ENCODE measurements around the gene ADAMTS19. TPM values are rescaled to one million over a fixed set of nuclear protein-coding genes. Genes with fewer than 3 reads are reported as not detected.

ADAMTS19 gene
- polyA plus RNA-seq, 1 donor (not counting 4 experiments of a cell fraction or from before 2014, with no cell fraction given) = 0.08 TPM

DNA sequence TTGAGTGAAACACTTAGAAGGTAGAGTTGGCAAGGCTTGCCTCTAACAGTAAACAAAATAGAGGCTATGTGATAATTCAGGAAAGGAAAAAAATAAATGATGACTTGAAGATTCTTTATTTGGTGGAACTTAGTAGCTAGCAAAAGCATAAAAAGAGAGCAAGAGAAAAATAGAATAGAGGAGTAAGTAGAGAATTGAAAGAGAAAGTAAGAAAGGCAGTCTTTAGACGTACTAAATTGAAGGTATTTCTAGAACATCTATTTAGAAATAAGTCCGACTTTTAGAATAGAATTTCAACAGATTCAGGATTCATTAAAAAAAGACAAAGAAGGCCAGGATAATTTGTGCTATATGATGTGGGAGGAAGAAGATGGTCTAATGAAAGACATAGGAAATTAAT is 159.7 kb downstream of the ADAMTS19 start:
- Histone ChIP-seq H3K4me3 (ENCODE audit: control insufficient read depth in 2 of 3, extremely low read depth in 1 of 3, insufficient read depth in 2 of 3, low read depth in 1 of 3, low read length in 3 of 3) (no peak overlapping the region), H3K4me1 (ENCODE audit: control insufficient read depth, extremely low read depth, insufficient read depth, low read length) (no peaks in the 10 kb centered on the region), H4K20me1 (ENCODE audit: control insufficient read depth, extremely low read depth, insufficient read depth, low read length) (no peaks in the 10 kb centered on the region), H3K79me2 (ENCODE audit: control insufficient read depth, insufficient read depth, low read length) (no peaks in the 10 kb centered on the region), H3K9me3 (ENCODE audit: control insufficient read depth, low read depth, low read length) (no peaks in the 10 kb centered on the region), H2AFZ (ENCODE audit: control insufficient read depth, low read length) (no peak overlapping the region), H3K36me3 (ENCODE audit: control insufficient read depth in 2 of 2, extremely low read depth in 1 of 2, insufficient read depth in 2 of 2, low read length in 2 of 2) (no peaks in the 10 kb centered on the region), H3K9ac (ENCODE audit: control insufficient read depth, extremely low read depth, insufficient read depth, low read length) (no peak overlapping the region), H3K4me2 (ENCODE audit: control insufficient read depth, extremely low read depth, insufficient read depth, low read depth, low read length) (no peak overlapping the region), H3K27me3 (ENCODE audit: control insufficient read depth, extremely low read depth, insufficient read depth, low read length) (no peaks in the 10 kb centered on the region), H3K9me1 (ENCODE audit: control insufficient read depth, extremely low read depth, insufficient read depth, low read length) (no peaks in the 10 kb centered on the region), H3K27ac (ENCODE audit: control insufficient read depth, insufficient read depth, low read length) (no peak overlapping the region)
- FAIRE-seq (no peak), DNase-seq (ENCODE audit: low read depth, low spot score) (no peak)
- TF ChIP-seq, protein P1, sequence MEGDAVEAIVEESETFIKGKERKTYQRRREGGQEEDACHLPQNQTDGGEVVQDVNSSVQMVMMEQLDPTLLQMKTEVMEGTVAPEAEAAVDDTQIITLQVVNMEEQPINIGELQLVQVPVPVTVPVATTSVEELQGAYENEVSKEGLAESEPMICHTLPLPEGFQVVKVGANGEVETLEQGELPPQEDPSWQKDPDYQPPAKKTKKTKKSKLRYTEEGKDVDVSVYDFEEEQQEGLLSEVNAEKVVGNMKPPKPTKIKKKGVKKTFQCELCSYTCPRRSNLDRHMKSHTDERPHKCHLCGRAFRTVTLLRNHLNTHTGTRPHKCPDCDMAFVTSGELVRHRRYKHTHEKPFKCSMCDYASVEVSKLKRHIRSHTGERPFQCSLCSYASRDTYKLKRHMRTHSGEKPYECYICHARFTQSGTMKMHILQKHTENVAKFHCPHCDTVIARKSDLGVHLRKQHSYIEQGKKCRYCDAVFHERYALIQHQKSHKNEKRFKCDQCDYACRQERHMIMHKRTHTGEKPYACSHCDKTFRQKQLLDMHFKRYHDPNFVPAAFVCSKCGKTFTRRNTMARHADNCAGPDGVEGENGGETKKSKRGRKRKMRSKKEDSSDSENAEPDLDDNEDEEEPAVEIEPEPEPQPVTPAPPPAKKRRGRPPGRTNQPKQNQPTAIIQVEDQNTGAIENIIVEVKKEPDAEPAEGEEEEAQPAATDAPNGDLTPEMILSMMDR (optimal IDR thresholded peaks at IDR 0.05 in 1 of 3, IDR thresholded peaks at IDR 0.05 in 1 of 3, conservative IDR thresholded peaks at IDR 0.05 in 1 of 3; ENCODE audit: extremely low read depth in 1 of 3, insufficient read depth in 2 of 3, low read length in 3 of 3) = no peak
- TF ChIP-seq EZH2 (IDR thresholded peaks at IDR 0.05; ENCODE audit: low read length) = no peak
- dilution Hi-C loops (cut with MboI; ENCODE audit: extremely low pct_ligation_motif_present, low sequenced_read_pairs) = no loop called here

- Histone ChIP-seq H3K9me1 (ENCODE audit: control insufficient read depth, extremely low read depth, insufficient read depth, low read length) (no peaks in the 10 kb centered on the region), H3K4me1 (ENCODE audit: control insufficient read depth, extremely low read depth, insufficient read depth, low read length) (no peaks in the 10 kb centered on the region), H3K9ac (ENCODE audit: control insufficient read depth, extremely low read depth, insufficient read depth, low read length) (no peak overlapping the region), H3K27ac (ENCODE audit: control insufficient read depth, insufficient read depth, low read length) (no peak overlapping the region), H3K79me2 (ENCODE audit: control insufficient read depth, insufficient read depth, low read length) (no peaks in the 10 kb centered on the region), H3K4me2 (ENCODE audit: control insufficient read depth, extremely low read depth, insufficient read depth, low read depth, low read length) (no peak overlapping the region), H3K27me3 (ENCODE audit: control insufficient read depth, extremely low read depth, insufficient read depth, low read length) (no peaks in the 10 kb centered on the region), H3K36me3 (ENCODE audit: control insufficient read depth in 2 of 2, extremely low read depth in 1 of 2, insufficient read depth in 2 of 2, low read length in 2 of 2) (no peaks in the 10 kb centered on the region), H3K9me3 (ENCODE audit: control insufficient read depth, low read depth, low read length) (no peaks in the 10 kb centered on the region), H3K4me3 (ENCODE audit: control insufficient read depth in 2 of 3, extremely low read depth in 1 of 3, insufficient read depth in 2 of 3, low read depth in 1 of 3, low read length in 3 of 3) (no peak overlapping the region), H4K20me1 (ENCODE audit: control insufficient read depth, extremely low read depth, insufficient read depth, low read length) (no peaks in the 10 kb centered on the region), H2AFZ (ENCODE audit: control insufficient read depth, low read length) (no peak overlapping the region)
- dilution Hi-C loops (cut with MboI; ENCODE audit: extremely low pct_ligation_motif_present, low sequenced_read_pairs) = no loop called here
- DNase-seq (ENCODE audit: low read depth, low spot score) = no peak
- no peak for FAIRE-seq
- TF ChIP-seq EZH2 (IDR thresholded peaks at IDR 0.05; ENCODE audit: low read length) = no peak
- TF ChIP-seq, protein P1 (optimal IDR thresholded peaks at IDR 0.05 in 1 of 3, IDR thresholded peaks at IDR 0.05 in 1 of 3, conservative IDR thresholded peaks at IDR 0.05 in 1 of 3; ENCODE audit: extremely low read depth in 1 of 3, insufficient read depth in 2 of 3, low read length in 3 of 3) = no peak
Observed at GRCh38 chr5:129622531-129622930, 162.4 kb downstream of the ADAMTS19 start.

All from keratinocyte (primary cell).